Cardiac atrium fibroblast (primary cell): Measurements from ENCODE around the gene MEGF9. TPM values are rescaled to one million over a fixed set of nuclear protein-coding genes. Genes with fewer than 3 reads are reported as not detected.

Experiments used
- total RNA-seq: library from RNA; depleted of rRNA; stranded (reverse); fragments of >200 nt; gene quantifications from 2 replicates; pipeline ENCODE4 v1.2.3, GENCODE V29; 2015

The MEGF9 gene
- total RNA-seq, result 4.5 and 6.0 TPM in 2 replicates

DNA sequence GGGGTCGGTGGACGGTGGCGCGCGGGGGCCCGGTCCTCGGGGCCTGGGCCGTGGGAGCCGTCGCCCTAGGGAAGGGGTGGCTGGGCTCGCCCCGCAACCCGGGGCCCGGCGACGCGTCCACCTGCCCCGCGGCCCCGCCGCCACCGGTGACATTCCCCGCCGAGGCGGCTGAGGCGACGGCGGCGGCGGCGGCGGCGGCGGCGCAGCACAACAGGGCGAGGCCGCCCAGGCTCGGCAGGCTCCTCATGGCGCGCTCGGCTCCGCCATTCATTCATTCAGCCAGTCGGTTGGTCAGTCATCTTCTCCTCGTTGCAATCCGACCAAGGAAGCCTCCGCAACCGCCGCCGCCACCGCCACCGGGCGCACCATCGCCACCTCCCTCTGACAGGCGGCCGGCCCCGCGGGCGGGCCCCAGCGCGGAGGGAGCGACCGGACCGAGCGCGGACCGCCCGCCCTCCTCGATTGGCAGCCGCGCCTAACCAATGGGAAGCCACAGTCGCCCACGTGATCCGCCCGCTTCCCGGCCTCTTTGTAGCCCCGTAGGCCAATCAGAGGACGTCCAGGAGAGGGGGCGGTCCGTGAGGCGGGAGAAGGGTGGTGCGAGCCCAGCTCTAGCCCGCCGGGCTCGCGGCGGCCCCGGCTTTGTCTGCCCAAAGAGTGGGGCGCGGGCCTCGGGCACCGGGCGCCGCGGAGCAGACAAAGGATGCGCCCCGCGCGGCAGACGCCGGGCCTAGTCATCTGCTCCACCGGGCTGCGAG, at the start of gene MEGF9:
TSS of gene MEGF9 (minus strand) at position 383 of the 758 bp plus-strand sequence. CDS start at position 271, 112 bp downstream.

DNA sequence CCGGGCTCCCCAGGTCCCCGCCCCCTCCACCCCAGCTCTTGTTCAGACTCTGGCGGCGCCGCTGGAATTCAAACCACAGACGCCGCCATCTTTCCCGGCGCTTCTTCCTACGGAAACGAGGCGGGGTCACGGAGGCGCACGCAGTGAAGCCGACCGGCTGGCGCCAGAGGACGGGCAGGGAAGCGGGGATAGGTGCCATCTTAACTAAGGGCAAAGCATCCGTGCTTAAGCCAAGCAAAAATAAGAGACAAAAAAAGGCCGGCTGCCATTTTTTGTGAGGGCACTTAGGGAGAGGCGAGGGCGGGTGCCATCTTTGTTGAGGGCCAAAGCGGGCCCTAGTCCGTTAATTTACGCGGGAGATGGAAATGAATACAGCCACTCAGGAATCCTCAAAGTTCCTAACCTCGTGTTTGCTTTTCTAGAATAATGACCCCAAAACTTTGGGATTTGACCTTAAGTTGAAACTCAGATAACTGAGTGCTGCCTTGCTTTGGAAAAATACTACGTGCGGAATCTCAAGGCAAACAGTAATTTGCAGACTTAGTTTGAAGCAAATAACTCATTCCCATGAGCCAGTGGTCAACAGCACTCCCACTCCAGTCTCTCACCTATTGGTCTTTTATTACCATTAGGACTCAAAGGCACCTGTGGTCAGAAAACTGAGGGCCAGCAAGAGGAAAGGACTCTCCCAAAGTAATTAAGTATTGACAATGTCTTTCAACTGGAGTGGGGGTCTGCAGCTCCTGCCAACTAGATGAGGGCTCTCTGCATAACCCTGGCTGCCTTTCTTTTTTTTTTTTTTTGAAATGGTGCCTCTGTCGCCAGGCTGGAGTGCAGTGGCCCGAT, 134.0 kb downstream of the MEGF9 start, which contains the start of gene CDK5RAP2:
TSS of gene CDK5RAP2 (minus strand) at position 117 of the 846 bp plus-strand sequence. CDS start 189 bp downstream, outside the sequence.

Other genes with a start within 250 kb of the MEGF9 start
- gene CDK5RAP2, start 134.3 kb downstream of the MEGF9 start, total RNA-seq, result 19.7 and 25.1 TPM in 2 replicates
- gene FBXW2, start 78.9 kb upstream of the MEGF9 start, total RNA-seq, result 13.7 and 30.1 TPM in 2 replicates
- gene PSMD5, start 128.5 kb upstream of the MEGF9 start, total RNA-seq, result 23.3 and 25.9 TPM in 2 replicates
- 9.6 and 26.4 TPM in 2 replicates for gene PHF19, start 162.7 kb upstream of the MEGF9 start, total RNA-seq
- gene TRAF1, start 212.3 kb upstream of the MEGF9 start, total RNA-seq, result 0.54 and 0.97 TPM in 2 replicates